Stomach smooth muscle (tissue), 2 donors: ENCODE results near the gene PRR7.
A peak's percentile ranks its signal among the peaks of the same experiment; 100 is the strongest.

Source experiments
- H3K27ac ChIP-seq: one replicate; pipeline ENCODE4 v1.7.0; 2013; ENCODE audit warnings: mild to moderate bottlenecking, low read length, inconsistent platforms
- H3K27me3 ChIP-seq, 2 donors: one replicate each; pipeline ENCODE4 v1.7.0; 2013; ENCODE audit warnings: low read length in 2 of 2; ENCODE audit not compliant: insufficient read depth in 2 of 2, control insufficient read depth in 1 of 2
- H3K36me3 ChIP-seq, 2 donors: one replicate each; pipeline ENCODE4 v1.7.0; 2013; ENCODE audit warnings: low read length in 2 of 2; ENCODE audit not compliant: control insufficient read depth in 2 of 2, insufficient read depth in 2 of 2
- H3K4me1 ChIP-seq: one replicate; pipeline ENCODE4 v1.7.0; 2013; ENCODE audit warnings: low read length; ENCODE audit not compliant: control insufficient read depth, insufficient read depth
- H3K4me3 ChIP-seq, 2 donors: one replicate each; pipeline ENCODE4 v1.7.0; 2013; ENCODE audit warnings: low read length in 2 of 2
- H3K9ac ChIP-seq, 2 donors: one replicate each; pipeline ENCODE4 v1.7.0; 2013; ENCODE audit warnings: low read length in 2 of 2, mild to moderate bottlenecking in 1 of 2
- H3K9me3 ChIP-seq, 2 donors: one replicate each; pipeline ENCODE4 v1.7.0; 2013; ENCODE audit warnings: low read length in 2 of 2; ENCODE audit not compliant: control insufficient read depth in 2 of 2
- donor health status: healthy.
- donor health status: Pancreatic carcinoma.

PRR7 gene

GRCh38 chr5:177466861-177467260, 20.2 kb downstream of the PRR7 start:
- Histone ChIP-seq H3K9me3 (peaks cover 0 to 4% of the 10 kb centered on the region in 2 donors), H3K4me3 (no peak overlapping the region), H3K9ac (no peak overlapping the region), H3K27me3 (no peaks in the 10 kb centered on the region), H3K36me3 (peaks cover 16 to 19% of the 10 kb centered on the region in 2 donors), H3K4me1 (peaks cover 34% of the 10 kb centered on the region), H3K27ac (no peak overlapping the region)

GRCh38 chr5:177467436-177467835, 20.8 kb downstream of the PRR7 start:
- Histone ChIP-seq H3K9me3 (peaks cover 0 to 4% of the 10 kb centered on the region in 2 donors), H3K27ac (no peak overlapping the region), H3K9ac (no peak overlapping the region), H3K4me1 (peaks cover 40% of the 10 kb centered on the region), H3K27me3 (no peaks in the 10 kb centered on the region), H3K4me3 (no peak overlapping the region), H3K36me3 (peaks cover 16 to 18% of the 10 kb centered on the region in 2 donors)

GRCh38 chr5:177468329-177468684, 21.7 kb downstream of the PRR7 start:
- Histone ChIP-seq H3K9me3 (peaks cover 0 to 4% of the 10 kb centered on the region in 2 donors), H3K36me3 (peaks cover 16 to 18% of the 10 kb centered on the region in 2 donors), H3K4me1 (peaks cover 44% of the 10 kb centered on the region), H3K9ac (no peak overlapping the region), H3K4me3 (no peak overlapping the region), H3K27me3 (no peaks in the 10 kb centered on the region), H3K27ac (no peak overlapping the region)

GRCh38 chr5:177468685-177469628, 22.3 kb downstream of the PRR7 start:
- peaks cover 0 to 4% of the 10 kb centered on the region in 2 donors for H3K9me3 ChIP-seq
- H3K4me1 ChIP-seq: peaks cover 45% of the 10 kb centered on the region
- H3K9ac ChIP-seq: no peak overlapping the region
- peak overlapping the region; percentile 31 for H3K27ac ChIP-seq
- no peak overlapping the region for H3K4me3 ChIP-seq
- no peaks in the 10 kb centered on the region for H3K27me3 ChIP-seq
- peaks cover 16 to 18% of the 10 kb centered on the region in 2 donors for H3K36me3 ChIP-seq

GRCh38 chr5:177469750-177470525, 23.3 kb downstream of the PRR7 start:
- H3K27ac ChIP-seq: peak overlapping the region; percentile 31
- H3K4me1 ChIP-seq: peaks cover 54% of the 10 kb centered on the region
- H3K9me3 ChIP-seq: peaks cover 0 to 4% of the 10 kb centered on the region in 2 donors
- no peak overlapping the region for H3K9ac ChIP-seq
- peaks cover 16 to 18% of the 10 kb centered on the region in 2 donors for H3K36me3 ChIP-seq
- H3K4me3 ChIP-seq: no peak overlapping the region
- H3K27me3 ChIP-seq: no peaks in the 10 kb centered on the region

- Histone ChIP-seq H3K4me3 (peak overlapping the region in 1 of 2 donors; percentile 84), H3K27me3 (no peaks in the 10 kb centered on the region), H3K27ac (peak overlapping the region; percentile 11), H3K9ac (peak overlapping the region in 1 of 2 donors; percentile 29), H3K36me3 (peaks cover 8 to 10% of the 10 kb centered on the region in 2 donors), H3K9me3 (no peaks in the 10 kb centered on the region), H3K4me1 (peaks cover 63% of the 10 kb centered on the region)
These were observed 24.3 kb downstream of the PRR7 start for GRCh38 chr5:177470759-177471536.

GRCh38 chr5:177471610-177472356, 25.2 kb downstream of the PRR7 start:
- H3K27ac ChIP-seq: no peak overlapping the region
- peaks cover 0 to 5% of the 10 kb centered on the region in 2 donors for H3K36me3 ChIP-seq
- peak overlapping the region; percentile 43 to 55 for H3K9ac ChIP-seq
- no peaks in the 10 kb centered on the region for H3K27me3 ChIP-seq
- H3K4me3 ChIP-seq: peak overlapping the region; percentile 59 to 84
- H3K4me1 ChIP-seq: peaks cover 70% of the 10 kb centered on the region
- H3K9me3 ChIP-seq: no peaks in the 10 kb centered on the region

GRCh38 chr5:177472460-177473442, 26.1 kb downstream of the PRR7 start:
- Histone ChIP-seq H3K27me3 (no peaks in the 10 kb centered on the region), H3K4me1 (peaks cover 78% of the 10 kb centered on the region), H3K9ac (peak overlapping the region; percentile 43 to 55), H3K36me3 (no peaks in the 10 kb centered on the region), H3K4me3 (peak overlapping the region; percentile 59 to 84), H3K9me3 (no peaks in the 10 kb centered on the region), H3K27ac (peak overlapping the region; percentile 31)

GRCh38 chr5:177473443-177474001, 26.9 kb downstream of the PRR7 start, which contains the start of gene DBN1:
TSS of gene DBN1 (minus strand) at chr5:177473634. CDS start at chr5:177473521, 113 bp downstream.
- no peaks in the 10 kb centered on the region for H3K27me3 ChIP-seq
- H3K4me3 ChIP-seq: peak within 1 kb of the TSS; percentile 59 to 84
- H3K9ac ChIP-seq: peak within 1 kb of the TSS; percentile 43 to 55
- no peaks in the 10 kb centered on the region for H3K36me3 ChIP-seq
- H3K9me3 ChIP-seq: no peaks in the 10 kb centered on the region
- H3K4me1 ChIP-seq: peaks cover 85% of the 10 kb centered on the region
- H3K27ac ChIP-seq: peak within 1 kb of the TSS; percentile 62
